ENCODE measurements around the gene ORAI2. TPM values are rescaled to one million over a fixed set of nuclear protein-coding genes. Genes with fewer than 3 reads are reported as not detected.

Gene ORAI2
- polyA plus RNA-seq, 1 of the 3 experiments (the other 2 are of a cell fraction), result 85.8 TPM

DNA sequence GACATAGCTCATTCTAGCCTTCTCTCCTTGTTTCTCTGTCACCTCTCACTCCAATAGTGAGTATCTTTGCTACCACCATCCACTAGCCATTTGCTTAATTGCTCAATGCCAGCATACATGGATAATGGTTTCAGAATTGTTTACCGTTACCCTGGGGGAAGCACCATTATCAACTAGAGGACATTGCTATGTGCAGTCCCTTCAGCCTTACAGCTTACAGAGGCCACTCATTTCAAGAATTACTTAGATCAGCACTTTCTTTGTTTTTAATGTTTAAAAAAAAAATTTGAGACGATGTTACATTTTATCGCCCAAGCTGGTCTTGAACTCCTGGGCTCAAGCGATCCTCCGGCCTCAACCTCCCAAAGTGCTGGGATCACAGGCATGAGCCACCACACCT lies 14.8 kb upstream of the ORAI2 start:
- Histone ChIP-seq H3K9ac (no peak overlapping the region), H3F3A (replicated peaks; ENCODE audit: insufficient read depth) (no peaks in the 10 kb centered on the region), H3K9me2 (no peaks in the 10 kb centered on the region), H3K4me1 (ENCODE audit: control insufficient read depth in 1 of 2, insufficient read depth in 2 of 2, low read depth in 1 of 2, low read length in 1 of 2) (peaks cover 0 to 5% of the 10 kb centered on the region in 2 experiments; a peak in 1 of 4 replicates), H3K27me3 (ENCODE audit: insufficient read depth) (no peaks in the 10 kb centered on the region), H4K20me1 (ENCODE audit: insufficient read depth) (no peaks in the 10 kb centered on the region), H3K4me3 (ENCODE audit: low read depth in 2 of 2, low read length in 1 of 2) (no peak overlapping the region), H3K9me3 (no peaks in the 10 kb centered on the region), H3K79me2 (ENCODE audit: insufficient read depth) (peaks cover 24% of the 10 kb centered on the region; the same call in 1 of the 2 replicates), H3K4me2 (no peak overlapping the region), H3K27ac (ENCODE audit: low read depth in 2 of 2, low read length in 1 of 2) (no peak overlapping the region), H2AFZ (ENCODE audit: low read depth) (no peak overlapping the region), H3K36me3 (replicated peaks in 1 of 2; ENCODE audit: control insufficient read depth in 1 of 2, insufficient read depth in 2 of 2, low read length in 1 of 2) (peaks cover 42 to 71% of the 10 kb centered on the region in 2 experiments)
- POLR2A ChIA-PET, result no interaction called here
- TF ChIP-seq, protein P1, sequence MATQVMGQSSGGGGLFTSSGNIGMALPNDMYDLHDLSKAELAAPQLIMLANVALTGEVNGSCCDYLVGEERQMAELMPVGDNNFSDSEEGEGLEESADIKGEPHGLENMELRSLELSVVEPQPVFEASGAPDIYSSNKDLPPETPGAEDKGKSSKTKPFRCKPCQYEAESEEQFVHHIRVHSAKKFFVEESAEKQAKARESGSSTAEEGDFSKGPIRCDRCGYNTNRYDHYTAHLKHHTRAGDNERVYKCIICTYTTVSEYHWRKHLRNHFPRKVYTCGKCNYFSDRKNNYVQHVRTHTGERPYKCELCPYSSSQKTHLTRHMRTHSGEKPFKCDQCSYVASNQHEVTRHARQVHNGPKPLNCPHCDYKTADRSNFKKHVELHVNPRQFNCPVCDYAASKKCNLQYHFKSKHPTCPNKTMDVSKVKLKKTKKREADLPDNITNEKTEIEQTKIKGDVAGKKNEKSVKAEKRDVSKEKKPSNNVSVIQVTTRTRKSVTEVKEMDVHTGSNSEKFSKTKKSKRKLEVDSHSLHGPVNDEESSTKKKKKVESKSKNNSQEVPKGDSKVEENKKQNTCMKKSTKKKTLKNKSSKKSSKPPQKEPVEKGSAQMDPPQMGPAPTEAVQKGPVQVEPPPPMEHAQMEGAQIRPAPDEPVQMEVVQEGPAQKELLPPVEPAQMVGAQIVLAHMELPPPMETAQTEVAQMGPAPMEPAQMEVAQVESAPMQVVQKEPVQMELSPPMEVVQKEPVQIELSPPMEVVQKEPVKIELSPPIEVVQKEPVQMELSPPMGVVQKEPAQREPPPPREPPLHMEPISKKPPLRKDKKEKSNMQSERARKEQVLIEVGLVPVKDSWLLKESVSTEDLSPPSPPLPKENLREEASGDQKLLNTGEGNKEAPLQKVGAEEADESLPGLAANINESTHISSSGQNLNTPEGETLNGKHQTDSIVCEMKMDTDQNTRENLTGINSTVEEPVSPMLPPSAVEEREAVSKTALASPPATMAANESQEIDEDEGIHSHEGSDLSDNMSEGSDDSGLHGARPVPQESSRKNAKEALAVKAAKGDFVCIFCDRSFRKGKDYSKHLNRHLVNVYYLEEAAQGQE (IDR thresholded peaks at IDR 0.05; ENCODE audit: low read depth, low read length), result no peak
- 97% methylated on average over 5 of the region's 5 CpGs for WGBS (ENCODE audit: low lambda C conversion rate)
- no peak for DNase-seq
- CTCF ChIA-PET, result interaction anchor here (0.8 to 2.3 kb wide), 3 partner anchors 14 to 125 kb away, joined by 3 to 9 read pairs (median 4); no protein-coding TSS in a partner anchor

DNA sequence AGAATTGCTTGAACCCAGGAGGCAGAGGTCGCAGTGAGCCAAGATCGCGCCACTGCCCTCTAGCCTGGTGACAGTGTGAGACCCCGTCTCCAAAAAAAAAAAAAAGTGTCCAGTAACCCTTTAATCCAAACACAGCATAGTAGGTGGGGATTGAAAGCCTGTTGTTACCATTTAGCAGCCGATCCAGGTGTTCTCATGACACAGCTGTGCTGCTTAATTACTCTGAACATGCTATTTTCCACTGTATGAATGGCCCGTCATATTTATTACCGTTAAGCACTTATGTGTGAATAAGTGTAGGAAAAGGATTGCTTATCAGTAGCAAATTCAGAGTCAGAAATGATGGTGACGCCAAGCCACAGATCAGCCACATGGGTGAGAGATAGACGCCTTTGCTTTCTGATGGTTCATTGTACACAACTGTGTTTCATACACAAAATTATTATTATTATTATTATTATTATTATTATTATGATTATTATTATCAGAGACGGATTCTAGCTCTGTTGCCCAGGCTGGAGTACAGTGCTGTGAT lies 11.6 kb upstream of the ORAI2 start:
- 97% methylated on average over 10 of the region's 10 CpGs for WGBS (ENCODE audit: low lambda C conversion rate)
- TF ChIP-seq FOXJ3 (CRISPR knock-in tag; IDR thresholded peaks at IDR 0.05), result no peak
- TF ChIP-seq, protein P2, sequence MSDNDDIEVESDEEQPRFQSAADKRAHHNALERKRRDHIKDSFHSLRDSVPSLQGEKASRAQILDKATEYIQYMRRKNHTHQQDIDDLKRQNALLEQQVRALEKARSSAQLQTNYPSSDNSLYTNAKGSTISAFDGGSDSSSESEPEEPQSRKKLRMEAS (IDR thresholded peaks at IDR 0.05; ENCODE audit: low read depth), result no peak
- TF ChIP-seq RCOR1 (IDR thresholded peaks at IDR 0.05; ENCODE audit: low read length), result no peak
- no peak for TF ChIP-seq SMC3 (IDR thresholded peaks at IDR 0.05; ENCODE audit: low read depth, low read length)
- TF ChIP-seq MXI1 (IDR thresholded peaks at IDR 0.05; ENCODE audit: low read depth, low read length), result no peak
- no peak for TF ChIP-seq TEAD4 (IDR thresholded peaks at IDR 0.05; ENCODE audit: borderline replicate concordance, insufficient read depth)
- TF ChIP-seq GATA2 (CRISPR knock-in tag; IDR thresholded peaks at IDR 0.05), result no peak

More for the DNA sequence above, 11.6 kb upstream of the ORAI2 start:
- ChIA-PET POLR2A (no interaction called here), CTCF (interaction anchor here (1.1 to 1.6 kb wide), 3 partner anchors 9 to 17 kb away, joined by 3 to 8 read pairs (median 5); no protein-coding TSS in a partner anchor)
- H3K9me3 ChIP-seq, result no peaks in the 10 kb centered on the region
- H3K9ac ChIP-seq, result no peak overlapping the region
- H3K4me3 ChIP-seq (ENCODE audit: low read depth in 2 of 2, low read length in 1 of 2), result no peak overlapping the region
- no peak overlapping the region for H2AFZ ChIP-seq (ENCODE audit: low read depth)
- H3K27ac ChIP-seq (ENCODE audit: low read depth in 2 of 2, low read length in 1 of 2), result no peak overlapping the region
- no peaks in the 10 kb centered on the region for H3K9me2 ChIP-seq
- H3F3A ChIP-seq (replicated peaks; ENCODE audit: insufficient read depth), result no peaks in the 10 kb centered on the region
- no peak for DNase-seq
- no peak overlapping the region for H3K4me2 ChIP-seq
- H4K20me1 ChIP-seq (ENCODE audit: insufficient read depth), result no peaks in the 10 kb centered on the region
- H3K27me3 ChIP-seq (ENCODE audit: insufficient read depth), result no peaks in the 10 kb centered on the region
- no peaks in the 10 kb centered on the region for H3K4me1 ChIP-seq (ENCODE audit: control insufficient read depth in 1 of 2, insufficient read depth in 2 of 2, low read depth in 1 of 2, low read length in 1 of 2)
- H3K79me2 ChIP-seq (ENCODE audit: insufficient read depth), result peaks cover 21% of the 10 kb centered on the region; the same call in 1 of the 2 replicates
- H3K36me3 ChIP-seq (replicated peaks in 1 of 2; ENCODE audit: control insufficient read depth in 1 of 2, insufficient read depth in 2 of 2, low read length in 1 of 2), result peaks cover 48 to 51% of the 10 kb centered on the region in 2 experiments

All from SK-N-SH (cell line).